GM13977 (cell line): ENCODE measurements around the gene DRAM1.
"Not testable (repeated sequence)": the region's sequence is repeated elsewhere in the genome, so short reads cannot be mapped to it uniquely, and the experiment has no call there.

Experiments used
- DNase-seq: peaks from one replicate; pipeline ENCODE4 v3.0.0; 2012; ENCODE audit warnings: low spot score
- in situ Hi-C: fragments of 300-500 bp; cut with MboI; formaldehyde crosslinking; loops from one replicate; pipeline ENCODE4 v1.12.0; 2022; ENCODE audit warnings: low sequenced_read_pairs, low pct_unique_long_range_greater_than_20kb, mixed read lengths, inconsistent platforms; ENCODE audit not compliant: unreplicated experiment
- TF ChIP-seq, protein P1 (sequence below): IDR thresholded peaks from 2 replicates; pipeline ENCODE4 v1.5.1; 2012; ENCODE audit warnings: mild to moderate bottlenecking, control low read depth; ENCODE audit not compliant: insufficient read depth; ENCODE audit errors: extremely low read depth, missing control alignments

DRAM1 gene

DNA sequence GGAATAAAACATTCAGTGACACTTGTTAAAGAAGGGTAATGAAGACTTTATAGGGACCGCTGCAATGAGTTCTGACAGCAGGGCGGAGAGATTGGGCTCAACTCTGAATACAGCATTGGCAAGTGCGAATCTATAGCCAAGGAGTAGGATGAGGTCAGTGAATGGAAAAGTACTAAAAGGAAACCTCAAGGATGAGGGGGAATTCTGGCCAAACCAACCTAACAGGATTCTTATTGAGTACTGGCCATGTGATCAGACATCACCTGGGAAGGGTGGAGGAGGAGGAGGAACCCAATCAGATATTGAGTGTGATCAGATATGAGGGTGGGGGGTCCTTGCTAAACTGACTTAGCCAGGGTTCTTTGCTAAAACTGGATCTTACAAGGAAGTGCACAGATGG, 31.0 kb downstream of the DRAM1 start:
- in situ Hi-C loops, result no loop called here
- no peak for DNase-seq
- TF ChIP-seq, protein P1, sequence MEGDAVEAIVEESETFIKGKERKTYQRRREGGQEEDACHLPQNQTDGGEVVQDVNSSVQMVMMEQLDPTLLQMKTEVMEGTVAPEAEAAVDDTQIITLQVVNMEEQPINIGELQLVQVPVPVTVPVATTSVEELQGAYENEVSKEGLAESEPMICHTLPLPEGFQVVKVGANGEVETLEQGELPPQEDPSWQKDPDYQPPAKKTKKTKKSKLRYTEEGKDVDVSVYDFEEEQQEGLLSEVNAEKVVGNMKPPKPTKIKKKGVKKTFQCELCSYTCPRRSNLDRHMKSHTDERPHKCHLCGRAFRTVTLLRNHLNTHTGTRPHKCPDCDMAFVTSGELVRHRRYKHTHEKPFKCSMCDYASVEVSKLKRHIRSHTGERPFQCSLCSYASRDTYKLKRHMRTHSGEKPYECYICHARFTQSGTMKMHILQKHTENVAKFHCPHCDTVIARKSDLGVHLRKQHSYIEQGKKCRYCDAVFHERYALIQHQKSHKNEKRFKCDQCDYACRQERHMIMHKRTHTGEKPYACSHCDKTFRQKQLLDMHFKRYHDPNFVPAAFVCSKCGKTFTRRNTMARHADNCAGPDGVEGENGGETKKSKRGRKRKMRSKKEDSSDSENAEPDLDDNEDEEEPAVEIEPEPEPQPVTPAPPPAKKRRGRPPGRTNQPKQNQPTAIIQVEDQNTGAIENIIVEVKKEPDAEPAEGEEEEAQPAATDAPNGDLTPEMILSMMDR, result no peak

DNA sequence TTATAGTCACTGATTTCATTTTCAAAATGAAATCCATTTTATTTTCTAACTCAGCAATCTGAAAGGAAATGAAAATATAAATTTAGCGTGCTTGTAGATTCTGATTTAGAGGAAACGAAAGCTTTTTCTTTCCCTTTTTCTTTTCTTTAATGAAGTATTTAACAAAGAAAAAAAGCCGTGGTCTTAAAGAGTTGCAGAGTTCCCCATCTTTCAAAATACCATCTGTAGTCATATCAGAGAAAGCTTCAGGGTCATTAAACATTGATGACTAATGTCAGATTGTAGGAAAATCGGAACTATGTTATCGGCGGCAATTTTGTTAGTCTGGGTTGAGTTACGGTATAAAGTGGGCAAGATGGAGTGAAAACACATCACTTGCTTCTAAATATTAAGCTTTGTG, 32.3 kb downstream of the DRAM1 start:
- TF ChIP-seq, protein P1, result no peak
- DNase-seq, result no peak
- in situ Hi-C loops, result no loop called here

DNA sequence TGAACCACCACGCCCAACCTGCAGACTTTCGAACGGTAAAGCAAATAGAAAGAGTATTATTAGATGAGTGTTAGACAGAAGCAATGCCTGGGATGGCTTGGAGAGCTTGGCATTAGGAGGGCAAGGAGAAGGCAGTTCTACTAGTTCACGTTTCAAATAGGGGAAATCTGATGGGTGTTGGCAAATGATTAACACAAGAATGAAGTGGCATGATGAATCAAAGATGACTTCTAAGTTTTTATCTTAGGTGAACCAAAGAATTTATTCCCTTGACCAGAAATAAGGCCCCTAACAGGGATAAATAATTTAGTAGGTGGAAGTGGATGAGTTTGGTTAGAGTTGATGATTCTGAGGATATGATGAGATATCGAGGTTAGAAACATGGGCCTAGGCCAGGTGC, 38.5 kb downstream of the DRAM1 start:
- DNase-seq, result no peak
- TF ChIP-seq, protein P1, result no peak
- in situ Hi-C loops, result no loop called here

DNA sequence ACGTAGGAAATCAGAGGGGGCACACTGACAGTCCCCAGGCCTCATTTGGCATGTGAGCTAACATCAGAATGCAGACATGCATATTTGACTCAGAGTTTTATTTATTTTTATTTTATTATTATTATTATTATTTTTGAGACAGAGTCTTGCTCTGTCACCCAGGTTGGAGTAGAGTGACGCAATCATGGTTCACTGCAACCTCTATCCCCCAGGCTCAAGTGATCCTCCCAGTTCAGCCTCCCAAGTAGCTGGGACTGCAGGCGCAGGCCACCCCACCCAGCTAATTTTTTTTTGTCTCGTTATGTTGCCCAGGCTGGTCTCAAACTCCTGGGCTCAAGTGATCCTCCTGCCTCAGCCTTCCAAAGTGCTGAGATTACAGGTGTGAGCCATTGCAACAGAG, 41.4 kb downstream of the DRAM1 start:
- in situ Hi-C loops, DNase-seq: not testable (repeated sequence)

DNA sequence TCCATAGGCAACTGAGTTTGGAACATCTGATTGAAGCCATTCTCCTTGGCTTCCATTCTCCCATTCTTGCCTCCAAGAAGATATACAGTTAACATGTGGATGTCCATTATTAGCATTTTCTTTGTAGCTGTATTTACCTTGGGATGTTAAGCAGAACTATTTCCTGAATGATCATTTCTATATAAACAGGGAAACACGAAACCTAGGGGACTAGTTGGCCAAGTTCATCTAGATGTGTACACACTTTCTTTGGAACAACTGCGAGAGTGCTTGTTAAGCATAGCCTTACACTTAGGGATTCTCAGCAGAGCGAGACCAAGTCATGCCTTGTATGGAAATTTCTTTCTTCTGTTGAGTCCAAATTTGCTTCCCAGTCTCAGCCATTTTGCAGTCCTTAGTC, 42.1 kb downstream of the DRAM1 start:
- DNase-seq, result no peak
- in situ Hi-C loops, result no loop called here
- TF ChIP-seq, protein P1, result no peak

DNA sequence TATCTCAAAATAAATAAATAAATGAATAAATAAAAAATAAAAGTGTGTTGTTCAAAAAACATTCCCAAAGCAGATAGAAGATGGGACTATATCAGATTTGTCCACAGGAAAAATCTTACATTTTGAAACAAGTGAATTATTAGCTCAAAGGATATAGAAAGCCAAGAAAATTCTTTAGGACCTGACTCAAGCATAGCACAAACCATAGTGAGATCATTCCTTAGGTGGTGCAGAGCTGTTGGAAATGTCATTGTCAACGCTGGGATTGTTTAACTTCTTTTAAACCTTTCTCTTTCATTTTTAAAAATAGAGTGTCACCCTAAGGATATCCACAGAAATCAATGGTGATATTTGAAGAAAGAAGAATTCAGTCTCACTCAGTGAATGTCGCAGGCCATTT, 43.5 kb downstream of the DRAM1 start:
- TF ChIP-seq, protein P1, result no peak
- in situ Hi-C loops, result no loop called here
- DNase-seq, result no peak

DNA sequence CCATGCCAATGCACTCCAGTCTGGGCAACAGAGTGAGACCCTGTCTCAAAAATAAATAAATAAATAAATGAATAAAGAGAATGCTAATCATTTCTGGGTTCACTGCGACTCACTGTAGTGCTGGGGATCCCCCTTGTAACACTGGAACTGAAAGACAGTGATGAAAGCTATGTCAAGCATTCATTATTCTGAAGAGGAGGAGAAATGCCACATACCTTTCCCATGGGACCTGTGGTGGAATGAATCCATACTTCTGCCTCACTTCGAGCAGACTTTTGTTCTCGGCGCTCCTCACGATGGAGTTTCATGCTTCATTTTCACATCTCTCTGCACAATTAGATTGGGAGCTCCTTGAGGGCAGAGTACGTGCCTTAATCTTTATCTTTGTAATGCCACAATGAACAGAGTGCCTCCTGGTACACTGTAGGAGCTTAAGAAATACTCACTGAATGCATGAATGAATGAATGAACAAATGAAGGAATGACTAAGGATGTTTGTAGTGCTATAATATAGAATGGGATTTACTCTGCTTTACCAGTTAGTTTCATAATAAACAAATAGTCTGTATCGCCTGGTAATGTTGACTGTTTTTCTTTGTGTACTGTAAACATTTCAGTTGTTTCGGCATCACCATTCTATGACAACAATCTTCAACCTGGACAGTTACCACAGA, 45.8 kb downstream of the DRAM1 start:
- DNase-seq, result no peak
- TF ChIP-seq, protein P1, result no peak
- in situ Hi-C loops, result no loop called here
